ENCODE data around the gene DDAH2.

DDAH2 gene

DNA sequence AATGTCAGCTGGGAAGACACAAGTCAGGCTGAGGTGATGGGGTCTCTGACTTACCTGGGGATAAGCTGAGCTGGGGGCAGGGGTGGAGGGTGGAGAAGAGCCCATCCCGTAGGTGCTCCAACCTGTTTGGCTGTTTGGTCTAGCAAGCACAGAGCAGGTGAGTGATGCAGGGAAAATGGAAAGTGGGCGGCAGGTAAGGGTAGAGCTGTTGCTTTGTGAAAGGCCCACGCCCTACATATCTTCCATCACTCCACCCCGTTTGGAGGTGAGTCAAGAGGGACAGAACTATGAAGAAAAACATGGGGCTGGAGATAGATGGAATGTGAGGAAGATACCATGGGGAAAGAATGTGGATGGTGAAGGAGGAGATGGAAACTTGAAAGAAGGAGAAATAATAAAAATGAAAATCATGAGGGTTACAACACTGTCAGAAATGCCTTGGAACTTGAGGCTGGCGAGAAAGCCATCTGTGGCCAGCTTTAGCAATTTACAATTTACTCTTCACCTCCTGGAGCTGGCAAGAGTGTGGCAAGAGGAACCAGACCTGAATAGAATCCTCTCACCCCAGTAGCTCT is 8.8 kb downstream of the DDAH2 start:
- DNase-seq (ENCODE audit: low read depth): no peak
- H3K4me3 ChIP-seq (ENCODE audit: low read depth, low read length): no peak overlapping the region
- TF ChIP-seq, protein P1, sequence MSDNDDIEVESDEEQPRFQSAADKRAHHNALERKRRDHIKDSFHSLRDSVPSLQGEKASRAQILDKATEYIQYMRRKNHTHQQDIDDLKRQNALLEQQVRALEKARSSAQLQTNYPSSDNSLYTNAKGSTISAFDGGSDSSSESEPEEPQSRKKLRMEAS (IDR thresholded peaks at IDR 0.05; ENCODE audit: low read depth, low read length): no peak
- TF ChIP-seq, protein P2, sequence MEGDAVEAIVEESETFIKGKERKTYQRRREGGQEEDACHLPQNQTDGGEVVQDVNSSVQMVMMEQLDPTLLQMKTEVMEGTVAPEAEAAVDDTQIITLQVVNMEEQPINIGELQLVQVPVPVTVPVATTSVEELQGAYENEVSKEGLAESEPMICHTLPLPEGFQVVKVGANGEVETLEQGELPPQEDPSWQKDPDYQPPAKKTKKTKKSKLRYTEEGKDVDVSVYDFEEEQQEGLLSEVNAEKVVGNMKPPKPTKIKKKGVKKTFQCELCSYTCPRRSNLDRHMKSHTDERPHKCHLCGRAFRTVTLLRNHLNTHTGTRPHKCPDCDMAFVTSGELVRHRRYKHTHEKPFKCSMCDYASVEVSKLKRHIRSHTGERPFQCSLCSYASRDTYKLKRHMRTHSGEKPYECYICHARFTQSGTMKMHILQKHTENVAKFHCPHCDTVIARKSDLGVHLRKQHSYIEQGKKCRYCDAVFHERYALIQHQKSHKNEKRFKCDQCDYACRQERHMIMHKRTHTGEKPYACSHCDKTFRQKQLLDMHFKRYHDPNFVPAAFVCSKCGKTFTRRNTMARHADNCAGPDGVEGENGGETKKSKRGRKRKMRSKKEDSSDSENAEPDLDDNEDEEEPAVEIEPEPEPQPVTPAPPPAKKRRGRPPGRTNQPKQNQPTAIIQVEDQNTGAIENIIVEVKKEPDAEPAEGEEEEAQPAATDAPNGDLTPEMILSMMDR (IDR thresholded peaks at IDR 0.05; ENCODE audit: low read depth, low read length): no peak
- no peak for TF ChIP-seq MYC (IDR thresholded peaks at IDR 0.05; ENCODE audit: low read depth, low read length)
- no peak for TF ChIP-seq POLR2A (IDR thresholded peaks at IDR 0.05; ENCODE audit: extremely low read depth, insufficient read length)

DNA sequence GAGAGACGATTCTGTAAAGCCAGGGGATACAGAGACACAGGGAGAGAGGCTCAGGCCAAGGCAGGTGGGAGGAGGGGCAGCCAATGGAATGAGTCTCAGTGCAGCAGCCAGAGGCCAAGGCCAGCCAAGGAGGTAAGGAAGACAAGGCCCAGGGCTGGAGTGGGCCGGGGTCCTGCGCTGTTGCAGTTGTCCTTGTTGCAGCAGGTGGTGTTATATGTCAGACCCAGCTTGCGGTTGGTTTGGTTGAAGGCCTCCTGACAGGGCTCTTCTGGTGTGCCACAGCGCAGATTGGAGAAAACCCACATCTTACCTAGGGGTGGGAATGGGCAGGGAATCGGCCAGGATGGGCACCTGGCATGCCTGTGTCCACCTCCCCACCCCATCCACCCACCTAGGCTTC is 10.1 kb downstream of the DDAH2 start:
- TF ChIP-seq MYC (IDR thresholded peaks at IDR 0.05; ENCODE audit: low read depth, low read length): no peak
- TF ChIP-seq, protein P2 (IDR thresholded peaks at IDR 0.05; ENCODE audit: low read depth, low read length): no peak
- TF ChIP-seq POLR2A (IDR thresholded peaks at IDR 0.05; ENCODE audit: extremely low read depth, insufficient read length): no peak
- TF ChIP-seq, protein P1 (IDR thresholded peaks at IDR 0.05; ENCODE audit: low read depth, low read length): no peak
- no peak overlapping the region for H3K4me3 ChIP-seq (ENCODE audit: low read depth, low read length)
- DNase-seq (ENCODE audit: low read depth): no peak

DNA sequence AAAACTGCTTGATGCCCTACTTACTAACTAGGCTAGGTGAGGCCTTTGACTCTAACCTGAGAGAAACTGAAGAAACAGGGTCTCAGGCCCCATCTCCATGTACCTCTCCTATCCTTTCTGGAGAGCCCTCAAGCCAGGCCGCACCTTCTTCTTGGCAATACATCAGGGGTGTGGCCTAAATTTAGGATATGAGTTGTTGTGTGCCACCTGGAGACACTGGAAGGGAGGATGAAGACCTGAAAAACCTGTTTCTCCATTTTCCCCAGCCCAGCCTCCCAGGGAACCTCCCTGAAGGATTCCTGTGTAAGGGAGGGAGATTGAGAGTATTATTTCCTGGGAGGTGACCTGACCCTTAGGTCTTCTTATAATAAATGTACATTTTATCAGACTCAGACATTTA is 10.8 kb downstream of the DDAH2 start:
- DNase-seq (ENCODE audit: low read depth): no peak
- no peak overlapping the region for H3K4me3 ChIP-seq (ENCODE audit: low read depth, low read length)

DNA sequence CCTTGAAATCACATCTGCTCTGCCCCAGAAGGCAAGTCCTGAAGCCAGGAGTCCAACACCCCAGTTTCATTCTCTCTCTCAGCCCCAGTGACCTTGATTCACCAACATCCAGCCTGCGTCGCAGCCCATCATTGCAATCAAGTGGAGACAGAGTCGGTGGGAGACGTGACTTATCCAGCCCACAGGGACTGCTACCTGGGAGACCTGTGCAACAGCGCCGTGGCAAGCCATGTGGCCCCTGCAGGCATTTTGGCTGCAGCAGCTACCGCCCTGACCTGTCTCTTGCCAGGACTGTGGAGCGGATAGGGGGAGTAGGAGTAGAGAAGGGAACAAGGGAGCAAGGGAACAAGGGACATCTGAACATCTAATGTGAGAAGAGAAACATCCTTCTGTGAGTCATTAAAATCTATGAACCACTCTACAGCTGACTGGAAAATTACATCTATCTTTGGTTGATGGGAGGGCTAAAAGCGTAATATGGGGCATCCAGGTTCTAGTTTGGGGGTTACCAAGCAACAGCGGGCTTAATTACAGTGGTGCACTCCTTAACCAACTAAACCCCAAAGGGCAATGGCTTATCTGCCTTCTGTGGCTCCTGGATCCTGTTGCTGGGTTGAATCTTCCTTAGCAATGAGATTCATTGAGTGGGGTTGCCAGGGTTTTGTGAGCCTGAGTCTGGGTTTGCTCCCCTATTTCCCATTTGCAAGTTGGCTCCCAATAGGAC is 11.4 kb downstream of the DDAH2 start:
- H3K4me3 ChIP-seq (ENCODE audit: low read depth, low read length): no peak overlapping the region
- no peak for DNase-seq (ENCODE audit: low read depth)

More for the DNA sequence above, 10.8 kb downstream of the DDAH2 start:
- TF ChIP-seq, protein P1 (IDR thresholded peaks at IDR 0.05; ENCODE audit: low read depth, low read length): no peak

DNA sequence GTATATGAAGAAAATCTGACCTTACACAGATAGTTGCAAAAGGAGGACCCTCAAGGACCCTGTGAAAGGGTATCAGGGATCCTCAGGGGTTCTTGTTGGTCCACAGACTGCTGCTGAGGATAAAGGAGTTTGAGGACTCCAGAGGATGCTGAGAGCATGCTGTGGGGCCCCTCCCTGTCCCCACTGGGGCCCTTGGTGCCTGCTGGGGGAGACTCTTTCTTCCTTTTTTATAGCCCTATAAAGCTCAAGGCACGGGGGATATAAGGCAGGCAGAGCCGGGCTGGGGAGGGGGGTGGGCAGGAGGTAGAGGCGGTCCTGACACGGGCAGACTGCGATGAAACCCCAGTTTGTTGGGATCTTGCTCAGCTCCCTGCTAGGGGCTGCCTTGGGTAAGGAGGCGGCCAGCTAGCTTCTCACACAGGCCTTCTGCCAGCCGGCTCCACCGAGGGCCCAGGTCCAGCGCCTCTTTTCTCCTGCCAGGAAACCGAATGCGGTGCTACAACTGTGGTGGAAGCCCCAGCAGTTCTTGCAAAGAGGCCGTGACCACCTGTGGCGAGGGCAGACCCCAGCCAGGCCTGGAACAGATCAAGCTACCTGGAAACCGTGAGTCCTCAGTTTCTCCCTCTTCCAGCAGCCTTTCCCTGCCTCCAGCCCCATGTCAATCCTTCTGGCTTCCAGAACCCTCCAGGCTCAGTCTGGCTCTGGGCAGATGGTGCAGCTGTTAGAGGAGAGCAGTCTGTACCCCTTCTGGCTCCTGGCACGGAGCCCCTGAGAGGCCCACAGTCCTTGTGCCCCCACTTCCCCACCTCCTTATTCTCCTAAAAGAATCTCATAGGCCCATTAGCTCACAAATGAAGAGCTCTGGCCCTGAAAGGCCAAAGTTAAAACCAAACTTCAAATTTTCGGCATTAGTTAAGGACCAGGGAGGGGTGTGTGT is 13.8 kb downstream of the DDAH2 start, which contains the start of gene LY6G6D:
Gene LY6G6D, plus strand, starts transcription at position 327 of the 937 bp plus-strand sequence. Its CDS starts 8 bp downstream, at position 335.
- H3K4me3 ChIP-seq (ENCODE audit: low read depth, low read length): no peak within 1 kb of the TSS
- TF ChIP-seq MYC (IDR thresholded peaks at IDR 0.05; ENCODE audit: low read depth, low read length): no peak
- TF ChIP-seq, protein P2 (IDR thresholded peaks at IDR 0.05; ENCODE audit: low read depth, low read length): no peak
- TF ChIP-seq POLR2A (IDR thresholded peaks at IDR 0.05; ENCODE audit: extremely low read depth, insufficient read length): no peak
- TF ChIP-seq, protein P1 (IDR thresholded peaks at IDR 0.05; ENCODE audit: low read depth, low read length): no peak
- DNase-seq (ENCODE audit: low read depth): no peak

More for the DNA sequence above, 11.4 kb downstream of the DDAH2 start:
- no peak for TF ChIP-seq POLR2A (IDR thresholded peaks at IDR 0.05; ENCODE audit: extremely low read depth, insufficient read length)
- TF ChIP-seq, protein P2 (IDR thresholded peaks at IDR 0.05; ENCODE audit: low read depth, low read length): no peak
- TF ChIP-seq MYC (IDR thresholded peaks at IDR 0.05; ENCODE audit: low read depth, low read length): no peak
- TF ChIP-seq, protein P1 (IDR thresholded peaks at IDR 0.05; ENCODE audit: low read depth, low read length): no peak
